Gastrocnemius medialis (tissue), 4 donors: Measurements from ENCODE around the gene PPP4C. TPM values are rescaled to one million over a fixed set of nuclear protein-coding genes. Genes with fewer than 3 reads are reported as not detected.

Experiments
- ATAC-seq, 2 donors: fragments of 150-250 bp; one replicate each; pipeline ENCODE4 v1.9.1; 2016
- DNase-seq, 2 donors: peaks; one replicate each; pipeline ENCODE4 v3.0.0-alpha.2; 2019
- H3K27ac ChIP-seq, 4 donors: fragments of 200-600 bp; sonication (generic); 1 replicate in 1 of 4; 2 replicates in 3 of 4; pipeline ENCODE4 v1.5.1; 2016 to 2018; ENCODE audit warnings: mild to moderate bottlenecking in 2 of 4, moderate library complexity in 1 of 4
- H3K27me3 ChIP-seq, 3 donors: fragments of 200-600 bp; sonication (generic) in 2 of 3; 1 replicate in 1 of 3; 2 replicates in 2 of 3; pipeline versions ENCODE4 v1.5.1 to v1.6.0; 2016 to 2019; ENCODE audit warnings: mild to moderate bottlenecking in 1 of 3, moderate library complexity in 1 of 3
- H3K36me3 ChIP-seq, 2 donors: fragments of 200-600 bp; sonication (generic) in 1 of 2; one replicate each; pipeline ENCODE4 v1.5.1; 2017 to 2018
- H3K4me1 ChIP-seq, 2 donors: fragments of 200-600 bp; sonication (generic) in 1 of 2; one replicate each; pipeline ENCODE4 v1.5.1; 2016 to 2017; ENCODE audit warnings: mild to moderate bottlenecking in 2 of 2
- H3K4me3 ChIP-seq, 4 donors: fragments of 200-600 bp; sonication (generic) in 3 of 4; 1 replicate in 1 of 4; 2 replicates in 3 of 4; pipeline ENCODE4 v1.5.1; 2016 to 2019; ENCODE audit warnings: mild to moderate bottlenecking in 2 of 4
- H3K9me3 ChIP-seq, 3 donors: fragments of 200-600 bp; sonication (generic) in 2 of 3; 1 replicate in 1 of 3; 2 replicates in 2 of 3; pipeline ENCODE4 v1.5.1; 2016 to 2019
- POLR2A ChIP-seq, 2 donors: fragments of 450-650 bp; IDR thresholded peaks; one replicate each; pipeline ENCODE4 v1.6.1; 2017; ENCODE audit warnings: antibody characterized with exemption in 2 of 2, mild to moderate bottlenecking in 2 of 2, moderate library complexity in 2 of 2
- in situ Hi-C, 4 donors: fragments of 200-750 bp; cut with MboI; loops; one replicate each; pipeline versions ENCODE4 v1.15.0 to v1.8.0; 2017; ENCODE audit warnings: low sequenced_read_pairs in 4 of 4
- intact Hi-C: fragments of 100-400 bp; cut with DNase I; formaldehyde crosslinking; loops from one replicate; pipeline ENCODE4 v1.15.1; 2023; ENCODE audit warnings: low total_unique reads
- total RNA-seq, 4 donors: library from RNA; depleted of rRNA; stranded (reverse); fragments of >200 nt; gene quantifications; one replicate each; pipeline versions ENCODE4 v1.1.0 to v1.2.3, GENCODE V29; 2016
- TF ChIP-seq, protein P1 (sequence below), 5 experiments: fragments of 450-650 bp in 3 of 5; fragments of 200-600 bp in 2 of 5; sonication (generic) in 2 of 5; IDR thresholded peaks in 4 of 5; conservative IDR thresholded peaks in 1 of 5; 1 replicate in 4 of 5; 2 replicates in 1 of 5; pipeline ENCODE4 v1.5.1; 2016 to 2019; ENCODE audit warnings: antibody characterized with exemption in 5 of 5, mild to moderate bottlenecking in 3 of 5, moderate library complexity in 3 of 5

Gene PPP4C
- total RNA-seq, 4 donors from 2014 or later = 23.8 to 64.3 (median 44.7) TPM

DNA sequence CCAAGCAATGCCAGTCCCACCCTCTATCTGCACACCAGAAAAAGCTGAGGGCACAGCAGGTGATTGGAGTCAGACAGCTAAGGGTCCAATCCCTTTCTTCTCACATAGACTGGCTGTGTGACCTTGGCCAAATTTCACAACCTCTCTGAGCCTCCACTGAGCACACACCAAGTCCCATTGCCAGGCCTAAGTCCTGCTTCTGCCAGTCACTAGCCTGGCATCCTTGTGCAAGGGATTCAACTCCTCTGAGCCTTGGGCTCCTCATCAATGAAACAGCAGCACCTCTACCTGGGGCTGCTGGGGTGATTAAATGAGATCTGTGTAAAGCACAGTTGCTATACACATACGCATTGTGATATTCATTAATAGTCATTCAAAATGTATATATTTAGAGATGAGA, 29.2 kb upstream of the PPP4C start:
- H3K4me3 ChIP-seq = no peak overlapping the region
- H3K4me1 ChIP-seq = no peaks in the 10 kb centered on the region
- TF ChIP-seq POLR2A (IDR thresholded peaks at IDR 0.05) = no peak
- TF ChIP-seq, protein P1, sequence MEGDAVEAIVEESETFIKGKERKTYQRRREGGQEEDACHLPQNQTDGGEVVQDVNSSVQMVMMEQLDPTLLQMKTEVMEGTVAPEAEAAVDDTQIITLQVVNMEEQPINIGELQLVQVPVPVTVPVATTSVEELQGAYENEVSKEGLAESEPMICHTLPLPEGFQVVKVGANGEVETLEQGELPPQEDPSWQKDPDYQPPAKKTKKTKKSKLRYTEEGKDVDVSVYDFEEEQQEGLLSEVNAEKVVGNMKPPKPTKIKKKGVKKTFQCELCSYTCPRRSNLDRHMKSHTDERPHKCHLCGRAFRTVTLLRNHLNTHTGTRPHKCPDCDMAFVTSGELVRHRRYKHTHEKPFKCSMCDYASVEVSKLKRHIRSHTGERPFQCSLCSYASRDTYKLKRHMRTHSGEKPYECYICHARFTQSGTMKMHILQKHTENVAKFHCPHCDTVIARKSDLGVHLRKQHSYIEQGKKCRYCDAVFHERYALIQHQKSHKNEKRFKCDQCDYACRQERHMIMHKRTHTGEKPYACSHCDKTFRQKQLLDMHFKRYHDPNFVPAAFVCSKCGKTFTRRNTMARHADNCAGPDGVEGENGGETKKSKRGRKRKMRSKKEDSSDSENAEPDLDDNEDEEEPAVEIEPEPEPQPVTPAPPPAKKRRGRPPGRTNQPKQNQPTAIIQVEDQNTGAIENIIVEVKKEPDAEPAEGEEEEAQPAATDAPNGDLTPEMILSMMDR (IDR thresholded peaks at IDR 0.05 in 4 of 5, conservative IDR thresholded peaks at IDR 0.05 in 1 of 5) = no peak
- H3K9me3 ChIP-seq = no peaks in the 10 kb centered on the region
- H3K27me3 ChIP-seq = no peaks in the 10 kb centered on the region
- no peak overlapping the region for H3K27ac ChIP-seq
- in situ Hi-C loops (loop anchor here in 2 of 4 donors (10.0 to 25.0 kb wide), 2 partner anchors 138 to 359 kb away; partner anchors contain the start of genes CORO1A (in 1 of the 2) and QPRT (in 1 of the 2)), intact Hi-C loops (no loop called here)
- DNase-seq = no peak
- H3K36me3 ChIP-seq = no peaks in the 10 kb centered on the region
- ATAC-seq = no peak

GRCh38 chr16:30049871-30050270, 25.9 kb upstream of the PPP4C start:
- intact Hi-C loops = no loop called here
- no peak for TF ChIP-seq POLR2A (IDR thresholded peaks at IDR 0.05)
- TF ChIP-seq, protein P1 (IDR thresholded peaks at IDR 0.05 in 4 of 5, conservative IDR thresholded peaks at IDR 0.05 in 1 of 5) = no peak
- Histone ChIP-seq H3K27ac (no peak overlapping the region), H3K9me3 (no peaks in the 10 kb centered on the region), H3K4me3 (no peak overlapping the region), H3K4me1 (peaks cover 7% of the 10 kb centered on the region in 2 donors), H3K36me3 (no peaks in the 10 kb centered on the region), H3K27me3 (no peaks in the 10 kb centered on the region)
- no peak for ATAC-seq
- DNase-seq = no peak
- in situ Hi-C loops = loop anchor here in 3 of 4 donors (5.0 to 25.0 kb wide), 5 partner anchors 67 to 363 kb away; partner anchors contain the start of genes CD2BP2 (in 1 of the 3), CORO1A (in 1 of the 3), MYL11 (in 1 of the 3) and QPRT (in 1 of the 3)

DNA sequence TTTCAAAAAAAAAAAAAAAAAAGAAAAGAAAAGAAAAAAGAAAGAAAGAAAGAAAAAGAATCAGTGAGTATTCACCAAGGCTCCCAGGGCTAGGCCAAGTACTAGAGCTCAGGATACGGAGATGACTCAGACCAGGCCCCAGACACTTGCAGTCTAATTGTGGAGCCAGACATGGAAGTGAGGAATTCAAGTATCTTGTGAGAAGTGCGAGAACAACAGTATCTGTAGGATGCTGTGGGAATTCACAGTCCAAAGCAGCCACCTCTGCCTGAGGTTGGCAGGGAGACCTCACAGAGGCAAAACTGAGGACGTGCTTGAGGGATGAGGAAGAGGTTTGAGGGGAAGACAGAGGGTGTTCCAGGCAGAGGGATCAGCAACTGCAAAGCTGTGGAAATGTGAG, 24.3 kb upstream of the PPP4C start:
- in situ Hi-C loops = loop anchor here in 2 of 4 donors (5.0 to 25.0 kb wide), 3 partner anchors 66 to 361 kb away; partner anchors contain the start of genes CD2BP2 (in 1 of the 2), MYL11 (in 1 of the 2), TBC1D10B (in 1 of the 2) and ZNF771 (in 1 of the 2)
- no peak for ATAC-seq
- no peak for TF ChIP-seq POLR2A (IDR thresholded peaks at IDR 0.05)
- TF ChIP-seq, protein P1 (IDR thresholded peaks at IDR 0.05 in 4 of 5, conservative IDR thresholded peaks at IDR 0.05 in 1 of 5) = no peak
- Histone ChIP-seq H3K4me3 (no peak overlapping the region), H3K36me3 (no peaks in the 10 kb centered on the region), H3K9me3 (no peaks in the 10 kb centered on the region), H3K27me3 (no peaks in the 10 kb centered on the region), H3K27ac (no peak overlapping the region), H3K4me1 (peaks cover 7% of the 10 kb centered on the region in 2 donors)
- intact Hi-C loops = no loop called here
- DNase-seq = no peak

GRCh38 chr16:30052671-30053372, 23.0 kb upstream of the PPP4C start:
- TF ChIP-seq, protein P1 (IDR thresholded peaks at IDR 0.05 in 4 of 5, conservative IDR thresholded peaks at IDR 0.05 in 1 of 5) = no peak
- no peak for TF ChIP-seq POLR2A (IDR thresholded peaks at IDR 0.05)
- in situ Hi-C loops (loop anchor here in 2 of 4 donors (5.0 to 25.0 kb wide), 3 partner anchors 64 to 359 kb away; partner anchors contain the start of genes CD2BP2 (in 1 of the 2), MYL11 (in 1 of the 2), TBC1D10B (in 1 of the 2) and ZNF771 (in 1 of the 2)), intact Hi-C loops (no loop called here)
- Histone ChIP-seq H3K36me3 (no peaks in the 10 kb centered on the region), H3K9me3 (no peaks in the 10 kb centered on the region), H3K4me1 (peaks cover 7% of the 10 kb centered on the region in 2 donors), H3K27ac (peak overlapping the region in 2 of 4 donors; percentile 16 to 17), H3K4me3 (peak overlapping the region; percentile 57 to 82 (median 78)), H3K27me3 (no peaks in the 10 kb centered on the region)
- ATAC-seq (peak; percentile 80 to 82), DNase-seq (peak; percentile 78 to 84)
